Smooth muscle cell (in vitro differentiated cells): ENCODE measurements around the gene ARHGEF25. TPM values are rescaled to one million over a fixed set of nuclear protein-coding genes. Genes with fewer than 3 reads are reported as not detected.
A peak's percentile ranks its signal among the peaks of the same experiment; 100 is the strongest.

Experiments used
- DNase-seq: peaks from one replicate; lab custom pipeline; 2025; ENCODE audit not compliant: unreplicated experiment; lab: John Stamatoyannopoulos, UW
- H2AFZ ChIP-seq: fragments of 200-600 bp; sonication (generic); 2 replicates; pipeline ENCODE4 v1.6.0; 2016; ENCODE audit warnings: antibody characterized with exemption, low read depth, mild to moderate bottlenecking
- H3F3A ChIP-seq: fragments of 200-600 bp; sonication (generic); 2 replicates; pipeline ENCODE4 v1.6.0; 2017; ENCODE audit warnings: antibody characterized with exemption, low read depth
- H3K27ac ChIP-seq: fragments of 200-600 bp; sonication (generic); 2 replicates; pipeline ENCODE4 v1.5.1; 2016; ENCODE audit warnings: low read depth, mild to moderate bottlenecking
- H3K27me3 ChIP-seq: fragments of 200-600 bp; sonication (generic); 2 replicates; pipeline ENCODE4 v1.6.1; 2016; ENCODE audit warnings: low read depth, mild to moderate bottlenecking
- H3K36me3 ChIP-seq: fragments of 200-600 bp; sonication (generic); 2 replicates; pipeline ENCODE4 v1.5.1; 2016; ENCODE audit warnings: low read depth
- H3K4me1 ChIP-seq: fragments of 200-600 bp; sonication (generic); 2 replicates; pipeline ENCODE4 v1.5.1; 2016; ENCODE audit warnings: low read depth
- H3K4me2 ChIP-seq: fragments of 200-600 bp; sonication (generic); 2 replicates; pipeline ENCODE4 v1.6.0; 2016; ENCODE audit warnings: mild to moderate bottlenecking
- H3K4me3 ChIP-seq: fragments of 200-600 bp; sonication (generic); 2 replicates; pipeline ENCODE4 v1.5.1; 2016; ENCODE audit warnings: mild to moderate bottlenecking
- H3K79me2 ChIP-seq: fragments of 200-600 bp; sonication (generic); 2 replicates; pipeline ENCODE4 v1.6.0; 2016; ENCODE audit warnings: low read depth, mild to moderate bottlenecking
- H3K9ac ChIP-seq: fragments of 200-600 bp; sonication (generic); 2 replicates; pipeline ENCODE4 v1.6.0; 2016; ENCODE audit warnings: low read depth
- H3K9me3 ChIP-seq: fragments of 200-600 bp; sonication (generic); replicated peaks from 2 replicates; pipeline ENCODE4 v1.5.1; 2016; ENCODE audit warnings: low read depth
- H4K20me1 ChIP-seq: fragments of 200-600 bp; sonication (generic); 2 replicates; pipeline ENCODE4 v1.6.0; 2016; ENCODE audit warnings: low read depth
- CTCF ChIP-seq: fragments of 200-600 bp; sonication (generic); IDR thresholded peaks from 2 replicates; pipeline ENCODE4 v1.5.1; 2017; ENCODE audit warnings: borderline replicate concordance, mild to moderate bottlenecking, antibody characterized with exemption; ENCODE audit not compliant: insufficient read depth, poor library complexity, severe bottlenecking
- WGBS: methylation state at CpG from one replicate; pipeline ENCODE4 v1.1.7; 2016; ENCODE audit warnings: low lambda C conversion rate; 5-methylcytosine and 5-hydroxymethylcytosine counted together
- polyA plus RNA-seq: library from polyadenylated mRNA; unstranded; fragments of >200 nt; fragmentation: Nextera tagmentation; extraction: Ambion mirVana; gene quantifications from 2 replicates; pipeline ENCODE4 v1.2.1, GENCODE V29; 2016
- total RNA-seq: library from RNA; depleted of rRNA; stranded (reverse); fragments of >200 nt; gene quantifications from 2 replicates; pipeline ENCODE4 v1.2.3, GENCODE V29; 2014

The ARHGEF25 gene
- total and polyA plus RNA-seq, 2 experiments from 2014 or later, result 3.8 to 13.9 TPM

- H3K4me2 ChIP-seq, result peak overlapping the region; percentile 98
- peaks cover under 1% of the 10 kb centered on the region for H4K20me1 ChIP-seq
- H3K27me3 ChIP-seq, result peaks cover 85% of the 10 kb centered on the region
- 6% methylated on average over 42 of the region's 42 CpGs for WGBS
- H3K79me2 ChIP-seq, result no peaks in the 10 kb centered on the region
- TF ChIP-seq CTCF, result no peak
- H3K36me3 ChIP-seq, result no peaks in the 10 kb centered on the region
- no peak overlapping the region for H2AFZ ChIP-seq
- H3K4me3 ChIP-seq, result peak overlapping the region; percentile 55
- no peak overlapping the region for H3K27ac ChIP-seq
- no peaks in the 10 kb centered on the region for H3K9me3 ChIP-seq
- peaks cover 12% of the 10 kb centered on the region for H3K4me1 ChIP-seq
- H3K9ac ChIP-seq, result no peak overlapping the region
- peaks cover 9% of the 10 kb centered on the region for H3F3A ChIP-seq
- DNase-seq, result no peak
Observed at GRCh38 chr12:57620936-57621496, 9.8 kb downstream of the ARHGEF25 start.

- DNase-seq, result no peak
- TF ChIP-seq CTCF, result peak; percentile 91
- Histone ChIP-seq H3K79me2 (no peaks in the 10 kb centered on the region), H2AFZ (no peak overlapping the region), H3K4me3 (peak overlapping the region; percentile 55), H3K4me1 (peaks cover 12% of the 10 kb centered on the region), H4K20me1 (no peaks in the 10 kb centered on the region), H3K4me2 (peak overlapping the region; percentile 98), H3K27ac (no peak overlapping the region), H3K27me3 (peaks cover 92% of the 10 kb centered on the region), H3F3A (peaks cover 9% of the 10 kb centered on the region), H3K9ac (no peak overlapping the region), H3K9me3 (no peaks in the 10 kb centered on the region), H3K36me3 (no peaks in the 10 kb centered on the region)
- 3% methylated on average over 43 of the region's 49 CpGs for WGBS
Observed at GRCh38 chr12:57621497-57622292, 10.5 kb downstream of the ARHGEF25 start.

GRCh38 chr12:57622293-57623245 is 11.3 kb downstream of the ARHGEF25 start:
- no peak overlapping the region for H2AFZ ChIP-seq
- peaks cover 12% of the 10 kb centered on the region for H3K4me1 ChIP-seq
- no peak for TF ChIP-seq CTCF
- DNase-seq, result no peak
- no peaks in the 10 kb centered on the region for H4K20me1 ChIP-seq
- no peaks in the 10 kb centered on the region for H3K9me3 ChIP-seq
- no peak overlapping the region for H3K9ac ChIP-seq
- H3K27me3 ChIP-seq, result peaks cover 97% of the 10 kb centered on the region
- no peaks in the 10 kb centered on the region for H3K79me2 ChIP-seq
- no peak overlapping the region for H3K27ac ChIP-seq
- H3K36me3 ChIP-seq, result no peaks in the 10 kb centered on the region
- 88% methylated on average over 9 of the region's 9 CpGs for WGBS
- H3K4me3 ChIP-seq, result no peak overlapping the region
- peaks cover 9% of the 10 kb centered on the region for H3F3A ChIP-seq
- no peak overlapping the region for H3K4me2 ChIP-seq
